ENCODE results near the gene SLCO1A2.

SLCO1A2 gene

GRCh38 chr12:21305661-21306060 lies 29.1 kb downstream of the SLCO1A2 start:
- Histone ChIP-seq H4K20me1 (ENCODE audit: insufficient read depth) (no peaks in the 10 kb centered on the region), H3K79me2 (ENCODE audit: insufficient read depth, low read depth) (no peaks in the 10 kb centered on the region), H3K36me3 (ENCODE audit: insufficient read depth) (no peaks in the 10 kb centered on the region), H2AFZ (ENCODE audit: low read depth) (no peak overlapping the region), H3K27ac (no peak overlapping the region), H3K27me3 (ENCODE audit: insufficient read depth, low read depth) (no peaks in the 10 kb centered on the region), H3K9ac (no peak overlapping the region), H3K4me1 (ENCODE audit: low read depth, poor library complexity, severe bottlenecking) (no peaks in the 10 kb centered on the region), H3K4me2 (no peak overlapping the region), H3K4me3 (IDR thresholded peaks at IDR 0.05; ENCODE audit: insufficient read depth, low read depth, low read length) (no peak overlapping the region)
- no peak for TF ChIP-seq CTCF (conservative IDR thresholded peaks at IDR 0.05; ENCODE audit: low read depth, low read length)

GRCh38 chr12:21300632-21301031 lies 34.1 kb downstream of the SLCO1A2 start:
- Histone ChIP-seq H3K4me1 (ENCODE audit: low read depth, poor library complexity, severe bottlenecking) (no peaks in the 10 kb centered on the region), H3K4me2 (no peak overlapping the region), H3K4me3 (IDR thresholded peaks at IDR 0.05; ENCODE audit: insufficient read depth, low read depth, low read length) (no peak overlapping the region), H3K27me3 (ENCODE audit: insufficient read depth, low read depth) (no peaks in the 10 kb centered on the region), H2AFZ (ENCODE audit: low read depth) (no peak overlapping the region), H3K36me3 (ENCODE audit: insufficient read depth) (no peaks in the 10 kb centered on the region), H3K27ac (no peak overlapping the region), H3K9ac (no peak overlapping the region), H4K20me1 (ENCODE audit: insufficient read depth) (no peaks in the 10 kb centered on the region), H3K79me2 (ENCODE audit: insufficient read depth, low read depth) (no peaks in the 10 kb centered on the region)
- no peak for TF ChIP-seq CTCF (conservative IDR thresholded peaks at IDR 0.05; ENCODE audit: low read depth, low read length)

- H4K20me1 ChIP-seq (ENCODE audit: insufficient read depth) = no peaks in the 10 kb centered on the region
- TF ChIP-seq CTCF (conservative IDR thresholded peaks at IDR 0.05; ENCODE audit: low read depth, low read length) = peak; percentile 80
- H3K9ac ChIP-seq = no peak overlapping the region
- no peak overlapping the region for H3K4me3 ChIP-seq (IDR thresholded peaks at IDR 0.05; ENCODE audit: insufficient read depth, low read depth, low read length)
- no peaks in the 10 kb centered on the region for H3K79me2 ChIP-seq (ENCODE audit: insufficient read depth, low read depth)
- no peaks in the 10 kb centered on the region for H3K27me3 ChIP-seq (ENCODE audit: insufficient read depth, low read depth)
- H3K27ac ChIP-seq = no peak overlapping the region
- H3K4me1 ChIP-seq (ENCODE audit: low read depth, poor library complexity, severe bottlenecking) = no peaks in the 10 kb centered on the region
- no peak overlapping the region for H2AFZ ChIP-seq (ENCODE audit: low read depth)
- no peak overlapping the region for H3K4me2 ChIP-seq
- H3K36me3 ChIP-seq (ENCODE audit: insufficient read depth) = no peaks in the 10 kb centered on the region
Measured at GRCh38 chr12:21296751-21297406, 37.8 kb downstream of the SLCO1A2 start.

- Histone ChIP-seq H3K36me3 (ENCODE audit: insufficient read depth) (no peaks in the 10 kb centered on the region), H3K27ac (no peak overlapping the region), H3K79me2 (ENCODE audit: insufficient read depth, low read depth) (no peaks in the 10 kb centered on the region), H3K4me3 (IDR thresholded peaks at IDR 0.05; ENCODE audit: insufficient read depth, low read depth, low read length) (no peak overlapping the region), H4K20me1 (ENCODE audit: insufficient read depth) (no peaks in the 10 kb centered on the region), H3K4me2 (no peak overlapping the region), H3K4me1 (ENCODE audit: low read depth, poor library complexity, severe bottlenecking) (no peaks in the 10 kb centered on the region), H3K9ac (no peak overlapping the region), H3K27me3 (ENCODE audit: insufficient read depth, low read depth) (no peaks in the 10 kb centered on the region), H2AFZ (ENCODE audit: low read depth) (no peak overlapping the region)
- no peak for TF ChIP-seq CTCF (conservative IDR thresholded peaks at IDR 0.05; ENCODE audit: low read depth, low read length)
Measured at GRCh38 chr12:21296348-21296747, 38.4 kb downstream of the SLCO1A2 start.

All from KMS-11 (cell line).